Coronary artery (tissue), 2 donors: ENCODE data around the gene TNS4.

Experiments used
- DNase-seq: peaks from one replicate; pipeline ENCODE4 v3.0.0-alpha.2; 2017; ENCODE audit warnings: low spot score
- H3K27ac ChIP-seq, 2 donors: fragments of 200-600 bp; sonication (generic); one replicate each; pipeline ENCODE4 v1.5.1; 2016 to 2019
- H3K4me3 ChIP-seq: fragments of 200-600 bp; sonication (generic); 2 replicates; pipeline ENCODE4 v1.5.1; 2016; ENCODE audit warnings: mild to moderate bottlenecking, moderate library complexity
- TF ChIP-seq, protein P1 (sequence below): fragments of 200-600 bp; sonication (generic); IDR thresholded peaks from one replicate; pipeline ENCODE4 v1.5.1; 2019; ENCODE audit warnings: antibody characterized with exemption

The TNS4 gene

DNA sequence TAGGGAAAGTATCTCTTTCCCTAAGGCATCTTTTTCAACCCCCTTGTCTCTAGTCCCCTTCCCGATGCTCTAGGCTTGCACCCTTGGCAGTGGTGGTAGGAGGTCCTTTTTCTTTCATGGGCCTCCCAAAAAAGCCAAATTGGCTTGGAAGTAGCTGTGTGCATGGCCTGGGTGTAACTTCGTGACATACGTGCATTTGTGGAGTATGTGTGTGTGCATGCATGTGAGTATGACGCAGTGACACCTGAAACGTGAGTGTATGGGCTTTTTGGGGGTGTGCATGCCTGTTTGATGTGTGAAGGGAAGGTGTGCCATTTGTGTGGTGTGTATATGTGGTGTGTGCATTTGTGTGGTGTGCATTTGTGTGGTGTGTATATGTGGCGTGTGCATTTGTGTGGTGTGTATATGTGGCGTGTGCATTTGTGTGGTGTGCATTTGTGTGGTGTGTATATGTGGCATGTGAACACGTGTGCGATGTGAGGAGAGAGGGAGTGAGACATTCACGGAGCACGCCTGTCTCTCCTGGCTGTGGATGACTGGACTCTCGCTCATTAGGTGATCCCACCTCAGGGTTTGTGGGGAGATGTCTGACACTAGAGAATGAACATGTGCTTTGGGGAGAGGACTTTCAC, 42.5 kb downstream of the TNS4 start:
- H3K27ac ChIP-seq = peak overlapping the region in 1 of 2 donors; percentile 13
- TF ChIP-seq, protein P1, sequence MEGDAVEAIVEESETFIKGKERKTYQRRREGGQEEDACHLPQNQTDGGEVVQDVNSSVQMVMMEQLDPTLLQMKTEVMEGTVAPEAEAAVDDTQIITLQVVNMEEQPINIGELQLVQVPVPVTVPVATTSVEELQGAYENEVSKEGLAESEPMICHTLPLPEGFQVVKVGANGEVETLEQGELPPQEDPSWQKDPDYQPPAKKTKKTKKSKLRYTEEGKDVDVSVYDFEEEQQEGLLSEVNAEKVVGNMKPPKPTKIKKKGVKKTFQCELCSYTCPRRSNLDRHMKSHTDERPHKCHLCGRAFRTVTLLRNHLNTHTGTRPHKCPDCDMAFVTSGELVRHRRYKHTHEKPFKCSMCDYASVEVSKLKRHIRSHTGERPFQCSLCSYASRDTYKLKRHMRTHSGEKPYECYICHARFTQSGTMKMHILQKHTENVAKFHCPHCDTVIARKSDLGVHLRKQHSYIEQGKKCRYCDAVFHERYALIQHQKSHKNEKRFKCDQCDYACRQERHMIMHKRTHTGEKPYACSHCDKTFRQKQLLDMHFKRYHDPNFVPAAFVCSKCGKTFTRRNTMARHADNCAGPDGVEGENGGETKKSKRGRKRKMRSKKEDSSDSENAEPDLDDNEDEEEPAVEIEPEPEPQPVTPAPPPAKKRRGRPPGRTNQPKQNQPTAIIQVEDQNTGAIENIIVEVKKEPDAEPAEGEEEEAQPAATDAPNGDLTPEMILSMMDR = no peak
- DNase-seq = no peak
- no peak overlapping the region for H3K4me3 ChIP-seq

DNA sequence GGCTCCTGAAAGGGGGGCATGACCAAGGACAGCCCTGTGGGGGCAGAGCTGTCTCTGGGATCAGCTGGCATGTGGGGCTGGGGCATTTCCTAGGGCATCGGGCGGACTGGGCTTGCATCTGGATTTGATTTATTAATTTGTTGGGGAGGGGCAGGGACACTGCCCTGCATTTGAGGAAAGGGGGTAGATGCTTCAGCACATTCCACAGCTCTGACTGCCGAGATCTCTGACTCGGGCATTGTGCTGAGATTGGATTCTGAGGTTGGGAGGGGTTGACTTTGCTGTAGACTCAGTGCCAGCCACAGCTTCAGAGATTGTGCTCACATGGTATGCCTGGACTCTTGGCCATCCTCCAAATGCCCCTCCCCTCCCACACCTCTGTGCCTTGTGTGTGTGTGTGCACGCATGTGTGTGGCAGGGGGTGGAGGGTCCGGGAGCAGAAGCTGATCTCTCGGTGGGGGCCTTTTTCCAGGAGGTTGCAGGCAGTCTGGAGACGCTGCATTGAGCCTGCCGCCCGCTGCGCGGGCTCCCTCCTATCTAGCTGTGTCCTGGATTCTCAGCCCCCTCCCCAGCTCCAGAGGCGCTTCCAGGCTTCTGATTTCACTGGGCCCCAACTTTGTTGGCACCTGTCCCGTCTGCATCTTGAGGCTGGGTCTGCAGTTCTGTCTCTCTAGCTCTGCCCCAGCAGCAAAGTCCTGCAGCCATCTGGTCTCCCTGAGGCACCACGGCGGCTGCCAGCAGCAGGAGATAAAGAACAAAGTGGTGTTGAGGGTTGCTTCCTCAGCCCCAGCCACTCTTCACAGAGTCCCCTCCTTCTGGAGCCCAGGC, 43.2 kb downstream of the TNS4 start:
- DNase-seq = no peak
- Histone ChIP-seq H3K27ac (peak overlapping the region in 1 of 2 donors; percentile 68), H3K4me3 (no peak overlapping the region)
- TF ChIP-seq, protein P1 = no peak

GRCh38 chr17:40457369-40457768, 44.1 kb downstream of the TNS4 start:
- no peak overlapping the region for H3K4me3 ChIP-seq
- no peak for DNase-seq
- TF ChIP-seq, protein P1 = no peak
- H3K27ac ChIP-seq = peak overlapping the region; percentile 32 to 68

DNA sequence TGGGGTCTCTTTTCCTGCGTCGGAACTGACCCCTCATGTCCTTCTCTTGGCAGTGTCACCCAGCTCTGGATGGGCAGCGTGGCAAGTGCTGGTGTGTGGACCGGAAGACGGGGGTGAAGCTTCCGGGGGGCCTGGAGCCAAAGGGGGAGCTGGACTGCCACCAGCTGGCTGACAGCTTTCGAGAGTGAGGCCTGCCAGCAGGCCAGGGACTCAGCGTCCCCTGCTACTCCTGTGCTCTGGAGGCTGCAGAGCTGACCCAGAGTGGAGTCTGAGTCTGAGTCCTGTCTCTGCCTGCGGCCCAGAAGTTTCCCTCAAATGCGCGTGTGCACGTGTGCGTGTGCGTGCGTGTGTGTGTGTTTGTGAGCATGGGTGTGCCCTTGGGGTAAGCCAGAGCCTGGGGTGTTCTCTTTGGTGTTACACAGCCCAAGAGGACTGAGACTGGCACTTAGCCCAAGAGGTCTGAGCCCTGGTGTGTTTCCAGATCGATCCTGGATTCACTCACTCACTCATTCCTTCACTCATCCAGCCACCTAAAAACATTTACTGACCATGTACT, 44.9 kb downstream of the TNS4 start:
- TF ChIP-seq, protein P1 = no peak
- Histone ChIP-seq H3K4me3 (no peak overlapping the region), H3K27ac (peak overlapping the region; percentile 32 to 68)
- DNase-seq = no peak

DNA sequence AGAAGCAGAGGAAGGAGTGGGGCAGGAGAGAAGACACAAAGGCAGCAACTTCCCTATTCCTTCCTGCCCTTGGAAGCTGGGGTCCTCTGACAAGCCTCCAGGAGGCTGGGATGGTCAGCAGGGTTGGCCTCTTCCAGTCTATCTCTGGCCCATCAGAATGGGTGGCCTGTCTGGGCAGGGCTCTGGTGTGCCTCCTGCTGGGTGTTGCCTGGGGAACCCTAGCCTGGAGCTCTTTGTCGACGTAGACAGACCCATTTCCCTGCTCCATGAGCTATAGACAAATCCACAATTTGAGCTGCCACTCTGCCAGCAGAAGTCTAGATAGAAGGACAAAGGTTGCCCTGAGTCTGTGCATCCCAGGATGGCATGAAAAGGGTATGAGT, 46.8 kb downstream of the TNS4 start:
- no peak for DNase-seq
- TF ChIP-seq, protein P1 = no peak
- peak overlapping the region in 1 of 2 donors; percentile 31 for H3K27ac ChIP-seq
- H3K4me3 ChIP-seq = no peak overlapping the region

DNA sequence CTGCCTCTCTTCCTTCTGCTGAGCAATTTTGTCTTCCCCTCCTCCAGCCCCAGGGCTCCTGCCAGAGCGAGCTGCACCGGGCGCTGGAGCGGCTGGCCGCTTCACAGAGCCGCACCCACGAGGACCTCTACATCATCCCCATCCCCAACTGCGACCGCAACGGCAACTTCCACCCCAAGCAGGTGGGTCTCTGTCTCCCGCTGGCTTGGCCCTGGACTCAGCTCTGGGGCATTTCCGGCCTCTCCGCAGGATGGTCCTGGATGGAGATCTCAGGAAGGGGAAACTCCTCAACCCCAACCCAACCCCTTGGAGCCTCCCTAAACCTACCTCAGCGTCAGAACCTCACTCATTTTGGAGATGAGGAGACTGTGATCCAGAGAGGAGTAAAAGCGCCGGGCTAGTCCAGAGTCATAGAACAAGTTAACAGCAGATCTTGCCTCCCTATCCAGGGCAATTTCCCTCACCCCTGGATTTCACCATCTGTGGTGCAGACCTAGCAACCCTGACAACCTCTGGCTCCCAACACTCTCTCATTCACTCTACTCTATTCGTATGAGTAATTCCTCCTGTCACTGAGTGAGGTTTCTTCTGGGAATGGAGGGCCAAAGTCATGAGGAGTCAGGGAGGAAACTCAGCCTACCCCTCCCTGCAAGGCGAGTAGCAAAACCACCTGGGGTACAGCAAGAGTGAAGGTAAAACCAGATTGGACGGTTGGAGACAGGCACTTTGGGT, 47.4 kb downstream of the TNS4 start:
- Histone ChIP-seq H3K27ac (peak overlapping the region in 1 of 2 donors; percentile 86), H3K4me3 (no peak overlapping the region)
- TF ChIP-seq, protein P1 = no peak
- DNase-seq = no peak
